PC-3 (cell line): ENCODE measurements around the gene SHISAL2A.

Experiments
- EZH2 ChIP-seq: fragments of 300-600 bp; sonication (generic); IDR thresholded peaks from one replicate; pipeline ENCODE4 v1.6.1; 2017; ENCODE audit warnings: antibody characterized with exemption, mild to moderate bottlenecking, low read length; ENCODE audit not compliant: unreplicated experiment
- EZH2phosphoT487 ChIP-seq: fragments of 300-600 bp; sonication (generic); IDR thresholded peaks from 2 replicates; pipeline ENCODE4 v1.6.1; 2018; ENCODE audit warnings: mild to moderate bottlenecking, antibody characterized with exemption, low read length, borderline replicate concordance
- TF ChIP-seq, protein P1 (sequence below): fragments of 300-600 bp; sonication (generic); conservative IDR thresholded peaks from 2 replicates; pipeline ENCODE4 v1.5.1; 2017; ENCODE audit warnings: antibody characterized with exemption, low read depth, mild to moderate bottlenecking, low read length

DNA sequence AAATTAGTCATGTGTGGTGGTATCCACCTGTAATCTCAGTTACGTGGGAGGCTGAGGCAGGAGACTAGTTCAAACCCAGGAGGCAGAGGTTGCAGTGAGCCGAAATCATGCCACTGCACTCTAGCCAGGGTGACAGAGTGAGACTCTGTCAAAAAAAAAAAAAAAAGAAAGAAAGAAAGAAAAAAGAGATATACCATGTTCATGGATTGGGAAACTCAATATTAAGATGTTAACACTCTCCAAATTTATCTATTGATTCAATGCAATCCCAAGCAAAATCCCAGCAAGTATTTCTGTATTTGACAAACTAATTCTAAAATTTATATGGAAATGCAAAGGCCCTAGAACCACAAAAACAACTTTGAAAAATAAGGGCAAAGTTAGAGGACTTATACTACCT lies 11.0 kb upstream of the SHISAL2A start:
- TF ChIP-seq EZH2, result no peak
- TF ChIP-seq, protein P1, sequence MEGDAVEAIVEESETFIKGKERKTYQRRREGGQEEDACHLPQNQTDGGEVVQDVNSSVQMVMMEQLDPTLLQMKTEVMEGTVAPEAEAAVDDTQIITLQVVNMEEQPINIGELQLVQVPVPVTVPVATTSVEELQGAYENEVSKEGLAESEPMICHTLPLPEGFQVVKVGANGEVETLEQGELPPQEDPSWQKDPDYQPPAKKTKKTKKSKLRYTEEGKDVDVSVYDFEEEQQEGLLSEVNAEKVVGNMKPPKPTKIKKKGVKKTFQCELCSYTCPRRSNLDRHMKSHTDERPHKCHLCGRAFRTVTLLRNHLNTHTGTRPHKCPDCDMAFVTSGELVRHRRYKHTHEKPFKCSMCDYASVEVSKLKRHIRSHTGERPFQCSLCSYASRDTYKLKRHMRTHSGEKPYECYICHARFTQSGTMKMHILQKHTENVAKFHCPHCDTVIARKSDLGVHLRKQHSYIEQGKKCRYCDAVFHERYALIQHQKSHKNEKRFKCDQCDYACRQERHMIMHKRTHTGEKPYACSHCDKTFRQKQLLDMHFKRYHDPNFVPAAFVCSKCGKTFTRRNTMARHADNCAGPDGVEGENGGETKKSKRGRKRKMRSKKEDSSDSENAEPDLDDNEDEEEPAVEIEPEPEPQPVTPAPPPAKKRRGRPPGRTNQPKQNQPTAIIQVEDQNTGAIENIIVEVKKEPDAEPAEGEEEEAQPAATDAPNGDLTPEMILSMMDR, result no peak
- no peak for TF ChIP-seq EZH2phosphoT487
